ENCODE data around the gene PKIG. TPM values are rescaled to one million over a fixed set of nuclear protein-coding genes. Genes with fewer than 3 reads are reported as not detected.
"Not testable (repeated sequence)": the region's sequence is repeated elsewhere in the genome, so short reads cannot be mapped to it uniquely, and the experiment has no call there.

The PKIG gene
- total and polyA plus RNA-seq, 4 experiments from 2014 or later: 0.36 to 1.1 (median 0.89) TPM

DNA sequence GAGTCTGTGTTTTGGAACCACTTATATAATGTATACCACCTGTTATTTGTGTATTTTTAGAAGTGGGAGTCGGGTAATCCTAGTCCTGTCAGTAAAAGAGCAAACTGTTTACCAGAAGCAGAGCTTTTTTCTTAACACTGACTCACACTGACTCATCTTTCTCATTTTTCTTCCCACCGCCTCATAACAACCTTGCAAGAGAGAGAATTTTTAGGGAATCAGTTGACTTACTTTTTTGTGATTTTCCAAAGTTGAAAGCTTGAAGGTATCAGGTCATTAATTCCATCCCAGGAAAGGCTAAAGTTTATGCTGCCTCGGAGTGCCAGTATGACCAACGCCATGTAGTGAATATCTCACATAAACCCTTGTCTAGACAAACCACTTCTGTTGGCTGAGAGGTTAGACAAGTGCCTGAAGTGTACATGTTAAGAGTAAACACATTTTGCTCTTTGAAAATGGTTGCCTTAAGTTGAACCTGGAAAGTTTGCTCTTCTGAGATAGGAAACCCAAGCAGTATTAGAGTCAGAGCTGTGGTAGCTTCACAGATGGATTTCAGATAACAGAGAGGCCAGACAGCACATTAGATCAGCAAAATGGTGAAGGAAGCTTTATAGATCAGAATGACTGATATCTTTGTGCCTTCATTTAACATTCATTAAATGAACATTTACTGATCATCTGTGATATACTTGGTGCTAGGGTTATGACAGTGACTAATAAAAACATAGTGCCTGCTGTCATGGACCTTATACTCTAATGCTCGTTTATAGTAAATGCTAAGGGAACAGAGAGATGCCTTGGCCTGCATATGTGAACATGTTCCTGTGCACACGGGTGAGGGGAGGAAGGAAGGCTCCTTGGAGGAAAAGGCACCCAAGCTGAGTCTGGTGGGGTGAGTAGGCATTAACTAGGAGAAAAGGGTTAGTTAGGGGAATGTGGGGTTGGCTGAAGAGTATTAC lies 29.1 kb upstream of the PKIG start:
- POLR2A ChIA-PET (ENCODE audit: partially characterized antibody): no interaction called here
- CTCF ChIA-PET (ENCODE audit: partially characterized antibody): interaction anchor here (1.4 kb wide), 1 partner anchor 133 kb away, joined by 3 read pairs; no protein-coding TSS in a partner anchor
- Mint-ChIP-seq H3K27ac (peak overlapping the region in 6 of 7 donors; percentile 1 to 80 (median 22)), H3K27me3 (peaks cover 0 to 1% of the 10 kb centered on the region in 2 donors), H3K4me1 (peaks cover 6 to 12% (median 9%) of the 10 kb centered on the region in 4 donors), H3K9me3 (no peaks in the 10 kb centered on the region), H3K4me3 (no peak overlapping the region), H3K36me3 (no peaks in the 10 kb centered on the region)
- no peak overlapping the region for H3K4me3 ChIP-seq (ENCODE audit: low read length in 2 of 2)
- no peaks in the 10 kb centered on the region for H3K27me3 ChIP-seq (ENCODE audit: insufficient read depth, low read length)
- peak in 1 of 5 donors; percentile 16 for DNase-seq
- H3K9me3 ChIP-seq (ENCODE audit: control insufficient read depth in 1 of 2, low read length in 2 of 2): no peaks in the 10 kb centered on the region
- H3K27ac ChIP-seq (ENCODE audit: low read depth, low read length): no peak overlapping the region
- intact Hi-C loops (cut with micrococcal nuclease): no loop called here
- no peaks in the 10 kb centered on the region for H3K36me3 ChIP-seq (ENCODE audit: insufficient read depth, low read length)
- H3K4me1 ChIP-seq (ENCODE audit: insufficient read depth, low read length): no peaks in the 10 kb centered on the region

DNA sequence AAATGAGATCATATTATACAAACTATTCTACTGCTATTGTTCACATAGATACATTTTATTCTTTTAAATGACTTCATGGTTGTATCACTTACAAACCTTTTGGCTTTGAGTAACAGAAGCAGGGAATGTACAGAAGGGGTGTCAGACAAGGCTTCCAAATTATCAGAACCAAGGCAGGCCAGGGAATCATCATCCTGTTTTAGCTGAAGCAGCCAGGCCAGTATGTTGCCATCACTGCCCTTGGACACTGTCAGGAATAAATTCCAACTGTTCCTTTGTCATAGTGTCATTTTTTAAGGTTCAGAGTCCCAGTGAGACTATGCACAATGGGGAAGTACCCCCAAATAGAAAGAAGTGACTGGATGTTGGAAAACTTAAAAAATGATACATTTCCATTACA lies 23.1 kb upstream of the PKIG start:
- no peak overlapping the region for H3K4me3 Mint-ChIP-seq
- Histone ChIP-seq H3K9me3 (ENCODE audit: control insufficient read depth in 1 of 2, low read length in 2 of 2) (no peaks in the 10 kb centered on the region), H3K27ac (ENCODE audit: low read depth, low read length) (no peak overlapping the region), H3K4me1 (ENCODE audit: insufficient read depth, low read length) (no peaks in the 10 kb centered on the region), H3K27me3 (ENCODE audit: insufficient read depth, low read length) (no peaks in the 10 kb centered on the region), H3K4me3 (ENCODE audit: low read length in 2 of 2) (no peak overlapping the region), H3K36me3 (ENCODE audit: insufficient read depth, low read length) (no peaks in the 10 kb centered on the region)
- intact Hi-C loops (cut with micrococcal nuclease): no loop called here
- H3K27ac Mint-ChIP-seq: no peak overlapping the region
- ChIA-PET POLR2A (ENCODE audit: partially characterized antibody) (no interaction called here), CTCF (ENCODE audit: partially characterized antibody) (no interaction called here)
- H3K36me3 Mint-ChIP-seq: no peaks in the 10 kb centered on the region
- no peaks in the 10 kb centered on the region for H3K9me3 Mint-ChIP-seq
- no peaks in the 10 kb centered on the region for H3K4me1 Mint-ChIP-seq
- DNase-seq: no peak
- peaks cover 3 to 7% of the 10 kb centered on the region in 2 donors for H3K27me3 Mint-ChIP-seq

DNA sequence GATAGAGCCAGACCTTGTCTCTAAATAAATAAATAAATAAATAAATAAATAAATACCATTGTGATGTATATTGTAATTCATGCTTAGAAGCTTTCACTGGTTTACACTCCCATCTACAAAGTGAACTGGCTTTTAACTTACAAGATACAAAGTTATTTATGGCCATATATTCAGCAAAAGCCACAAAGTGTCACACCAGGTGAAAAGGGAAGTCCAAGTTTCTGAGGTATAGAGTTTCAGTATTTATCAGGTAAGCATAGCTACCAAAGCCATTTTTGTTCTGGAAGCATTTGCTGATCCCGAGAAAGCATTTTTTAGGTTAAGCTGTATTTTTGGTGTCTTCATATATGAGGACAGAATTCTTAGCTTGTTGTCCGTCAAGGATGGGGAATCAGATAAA lies 22.1 kb upstream of the PKIG start:
- Mint-ChIP-seq H3K27me3 (peaks cover 4 to 7% of the 10 kb centered on the region in 2 donors), H3K36me3 (no peaks in the 10 kb centered on the region), H3K9me3 (no peaks in the 10 kb centered on the region), H3K4me3 (no peak overlapping the region), H3K4me1 (no peaks in the 10 kb centered on the region), H3K27ac (no peak overlapping the region)
- ChIA-PET CTCF (ENCODE audit: partially characterized antibody) (no interaction called here), POLR2A (ENCODE audit: partially characterized antibody) (no interaction called here)
- H3K9me3 ChIP-seq (ENCODE audit: control insufficient read depth in 1 of 2, low read length in 2 of 2): no peaks in the 10 kb centered on the region
- no peak overlapping the region for H3K27ac ChIP-seq (ENCODE audit: low read depth, low read length)
- no peaks in the 10 kb centered on the region for H3K27me3 ChIP-seq (ENCODE audit: insufficient read depth, low read length)
- H3K4me3 ChIP-seq (ENCODE audit: low read length in 2 of 2): no peak overlapping the region
- H3K4me1 ChIP-seq (ENCODE audit: insufficient read depth, low read length): no peaks in the 10 kb centered on the region
- DNase-seq: no peak
- intact Hi-C loops (cut with micrococcal nuclease): no loop called here
- H3K36me3 ChIP-seq (ENCODE audit: insufficient read depth, low read length): no peaks in the 10 kb centered on the region

DNA sequence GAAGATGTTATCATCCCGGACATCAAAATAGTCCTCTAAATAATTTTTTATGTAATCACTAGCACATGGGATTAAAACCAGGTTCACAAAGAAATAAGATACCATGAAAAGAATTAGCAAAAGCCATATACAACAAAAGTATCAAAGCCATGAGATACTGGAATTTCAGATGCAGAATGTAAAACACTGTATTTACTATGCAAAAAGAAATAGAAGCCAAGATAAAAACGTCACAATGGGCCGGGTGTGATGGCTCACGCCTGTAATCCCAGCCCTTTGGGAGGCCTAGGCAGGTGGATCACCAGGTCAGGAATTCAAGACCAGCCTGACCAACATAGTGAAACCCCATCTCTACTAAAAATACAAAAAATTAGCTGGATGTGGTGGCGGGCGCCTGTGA lies 21.6 kb upstream of the PKIG start:
- H3K27ac ChIP-seq (ENCODE audit: low read depth, low read length); H3K4me1 Mint-ChIP-seq; H3K27me3 ChIP-seq (ENCODE audit: insufficient read depth, low read length); CTCF ChIA-PET (ENCODE audit: partially characterized antibody); H3K4me3 ChIP-seq (ENCODE audit: low read length in 2 of 2); H3K4me1 ChIP-seq (ENCODE audit: insufficient read depth, low read length); POLR2A ChIA-PET (ENCODE audit: partially characterized antibody); intact Hi-C loops (cut with micrococcal nuclease); H3K36me3 Mint-ChIP-seq; DNase-seq; H3K9me3 ChIP-seq (ENCODE audit: control insufficient read depth in 1 of 2, low read length in 2 of 2); H3K9me3 Mint-ChIP-seq; H3K36me3 ChIP-seq (ENCODE audit: insufficient read depth, low read length); H3K27ac Mint-ChIP-seq; H3K27me3 Mint-ChIP-seq; H3K4me3 Mint-ChIP-seq: not testable (repeated sequence)

DNA sequence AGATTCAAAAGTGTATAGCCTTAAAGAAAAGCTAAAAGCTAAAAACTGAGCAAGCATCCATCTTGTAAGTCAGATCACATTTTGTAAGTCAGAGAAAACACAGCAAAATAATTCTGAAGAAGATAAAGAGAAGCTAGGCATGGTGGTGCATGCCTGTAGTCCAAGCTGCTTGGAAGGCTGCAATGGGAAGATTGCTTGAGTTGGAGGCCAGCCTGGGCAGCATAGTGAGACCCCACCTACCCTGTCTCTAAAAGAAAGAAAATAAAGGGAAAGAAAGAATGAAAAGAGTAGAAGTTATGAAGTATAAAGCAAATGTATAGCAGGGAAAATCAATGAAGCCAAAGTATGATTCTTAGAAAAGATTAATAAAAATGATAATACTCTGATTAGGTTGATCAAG lies 20.5 kb upstream of the PKIG start:
- H3K4me3 ChIP-seq (ENCODE audit: low read length in 2 of 2): no peak overlapping the region
- H3K36me3 ChIP-seq (ENCODE audit: insufficient read depth, low read length): no peaks in the 10 kb centered on the region
- no peak for DNase-seq
- intact Hi-C loops (cut with micrococcal nuclease): no loop called here
- no peak overlapping the region for H3K27ac ChIP-seq (ENCODE audit: low read depth, low read length)
- ChIA-PET CTCF (ENCODE audit: partially characterized antibody) (no interaction called here), POLR2A (ENCODE audit: partially characterized antibody) (no interaction called here)
- H3K27me3 Mint-ChIP-seq: peaks cover 4 to 7% of the 10 kb centered on the region in 2 donors
- no peaks in the 10 kb centered on the region for H3K27me3 ChIP-seq (ENCODE audit: insufficient read depth, low read length)
- H3K4me1 Mint-ChIP-seq: no peaks in the 10 kb centered on the region
- H3K9me3 Mint-ChIP-seq: no peaks in the 10 kb centered on the region
- no peaks in the 10 kb centered on the region for H3K9me3 ChIP-seq (ENCODE audit: control insufficient read depth in 1 of 2, low read length in 2 of 2)
- H3K36me3 Mint-ChIP-seq: no peaks in the 10 kb centered on the region
- H3K4me3 Mint-ChIP-seq: no peak overlapping the region
- H3K4me1 ChIP-seq (ENCODE audit: insufficient read depth, low read length): no peaks in the 10 kb centered on the region
- no peak overlapping the region for H3K27ac Mint-ChIP-seq

DNA sequence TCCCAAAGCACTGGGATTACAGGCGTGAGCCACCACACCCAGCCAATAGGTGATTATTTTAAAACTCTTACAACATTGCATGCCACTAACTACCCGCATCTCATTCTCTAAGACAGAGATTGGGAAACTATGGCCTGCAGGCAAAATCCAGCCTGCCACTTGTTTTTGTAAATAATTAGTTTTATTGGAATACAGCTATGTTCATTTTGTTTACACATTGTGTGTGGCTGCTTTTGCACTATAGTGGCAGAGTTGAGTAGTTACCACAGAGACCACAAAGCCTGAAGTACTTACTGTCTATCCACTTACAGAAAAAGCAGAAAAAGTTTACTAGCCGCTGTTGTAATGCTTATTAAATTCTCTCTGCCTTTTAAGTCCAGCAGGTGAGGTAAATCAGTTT lies 16.4 kb upstream of the PKIG start:
- intact Hi-C loops (cut with micrococcal nuclease): no loop called here
- Histone ChIP-seq H3K9me3 (ENCODE audit: control insufficient read depth in 1 of 2, low read length in 2 of 2) (no peaks in the 10 kb centered on the region), H3K4me1 (ENCODE audit: insufficient read depth, low read length) (no peaks in the 10 kb centered on the region), H3K27me3 (ENCODE audit: insufficient read depth, low read length) (no peaks in the 10 kb centered on the region), H3K4me3 (ENCODE audit: low read length in 2 of 2) (no peak overlapping the region), H3K27ac (ENCODE audit: low read depth, low read length) (no peak overlapping the region), H3K36me3 (ENCODE audit: insufficient read depth, low read length) (no peaks in the 10 kb centered on the region)
- Mint-ChIP-seq H3K9me3 (no peaks in the 10 kb centered on the region), H3K27ac (no peak overlapping the region), H3K4me3 (no peak overlapping the region), H3K27me3 (peaks cover 1% of the 10 kb centered on the region in 2 donors), H3K36me3 (no peaks in the 10 kb centered on the region), H3K4me1 (no peaks in the 10 kb centered on the region)
- POLR2A ChIA-PET (ENCODE audit: partially characterized antibody): no interaction called here
- CTCF ChIA-PET (ENCODE audit: partially characterized antibody): no interaction called here
- no peak for DNase-seq

DNA sequence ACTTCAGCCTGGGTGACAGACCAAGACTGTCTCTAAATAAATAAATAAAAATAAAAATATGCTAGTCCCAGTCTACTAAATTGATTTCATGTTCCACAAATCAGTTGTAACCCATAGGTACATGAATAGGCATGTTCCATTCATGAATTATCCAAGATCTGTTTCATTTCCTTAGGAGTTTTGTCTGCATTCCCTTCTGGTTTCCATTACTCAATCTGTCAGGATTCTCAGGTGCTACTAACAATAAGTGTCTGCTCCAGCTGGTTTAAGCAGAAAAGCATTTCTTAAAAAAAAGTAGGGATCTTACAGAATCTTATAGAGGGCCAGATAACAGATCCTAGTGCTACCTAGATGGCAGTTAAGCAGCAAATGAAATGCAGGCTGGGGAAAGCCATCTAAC lies 15.6 kb upstream of the PKIG start:
- Mint-ChIP-seq H3K4me1 (peaks cover 0 to 3% (median 1%) of the 10 kb centered on the region in 4 donors), H3K4me3 (no peak overlapping the region), H3K27ac (no peak overlapping the region), H3K36me3 (no peaks in the 10 kb centered on the region), H3K27me3 (peaks cover 1% of the 10 kb centered on the region in 2 donors), H3K9me3 (no peaks in the 10 kb centered on the region)
- DNase-seq: no peak
- POLR2A ChIA-PET (ENCODE audit: partially characterized antibody): no interaction called here
- CTCF ChIA-PET (ENCODE audit: partially characterized antibody): no interaction called here
- intact Hi-C loops (cut with micrococcal nuclease): no loop called here
- H3K4me1 ChIP-seq (ENCODE audit: insufficient read depth, low read length): no peaks in the 10 kb centered on the region
- no peak overlapping the region for H3K4me3 ChIP-seq (ENCODE audit: low read length in 2 of 2)
- no peak overlapping the region for H3K27ac ChIP-seq (ENCODE audit: low read depth, low read length)
- no peaks in the 10 kb centered on the region for H3K9me3 ChIP-seq (ENCODE audit: control insufficient read depth in 1 of 2, low read length in 2 of 2)
- H3K27me3 ChIP-seq (ENCODE audit: insufficient read depth, low read length): no peaks in the 10 kb centered on the region
- H3K36me3 ChIP-seq (ENCODE audit: insufficient read depth, low read length): no peaks in the 10 kb centered on the region

Data from CD4-positive, alpha-beta memory T cell (primary cell).